BLaER1 treated with 17β-estradiol and CSF1 and Interleukin-3, amounts not matched to agents 10 nM and 100 nM (cell line): ENCODE results near the gene C2orf49.

Experiments used
- H3K27ac ChIP-seq, 11 experiments: shearing (Covaris generic); formaldehyde crosslinking; 2 replicates each; pipeline ENCODE4 v1.8.1; 2022
- H3K27me3 ChIP-seq, 11 experiments: shearing (Covaris generic); formaldehyde crosslinking; 2 replicates each; pipeline ENCODE4 v1.8.1; 2022
- H3K36me3 ChIP-seq, 11 experiments: shearing (Covaris generic); formaldehyde crosslinking; 2 replicates each; pipeline ENCODE4 v1.8.1; 2022
- H3K4me1 ChIP-seq, 10 experiments: shearing (Covaris generic); formaldehyde crosslinking; 2 replicates each; pipeline ENCODE4 v1.8.1; 2022
- H3K4me2 ChIP-seq, 11 experiments: shearing (Covaris generic); formaldehyde crosslinking; 2 replicates each; pipeline ENCODE4 v1.8.1; 2022
- H3K4me3 ChIP-seq, 10 experiments: shearing (Covaris generic); formaldehyde crosslinking; 2 replicates each; pipeline ENCODE4 v1.8.1; 2022
- H3K9ac ChIP-seq, 11 experiments: shearing (Covaris generic); formaldehyde crosslinking; 2 replicates each; pipeline ENCODE4 v1.8.1; 2022
- H3K9me3 ChIP-seq, 11 experiments: shearing (Covaris generic); formaldehyde crosslinking; replicated peaks in 1 of 11; 2 replicates each; pipeline ENCODE4 v1.8.1; 2022
- H4K20me1 ChIP-seq, 11 experiments: shearing (Covaris generic); formaldehyde crosslinking; 2 replicates each; pipeline ENCODE4 v1.8.1; 2022
- Cebpa-rat ChIP-seq, 11 experiments: shearing (Covaris generic); IDR thresholded peaks; 2 replicates each; pipeline ENCODE4 v1.8.1; 2022

The C2orf49 gene

GRCh38 chr2:105396254-105397024 lies 59.1 kb downstream of the C2orf49 start:
- H4K20me1 ChIP-seq: no peaks in the 10 kb centered on the region
- H3K9ac ChIP-seq: no peak overlapping the region
- H3K36me3 ChIP-seq: no peaks in the 10 kb centered on the region
- H3K27me3 ChIP-seq: peaks cover 0 to 8% (median 0%) of the 10 kb centered on the region in 11 experiments; a peak in 5 of 22 replicates
- no peak overlapping the region for H3K4me2 ChIP-seq
- no peaks in the 10 kb centered on the region for H3K4me1 ChIP-seq
- H3K27ac ChIP-seq: no peak overlapping the region
- no peak overlapping the region for H3K4me3 ChIP-seq
- TF ChIP-seq Cebpa-rat (IDR thresholded peaks at IDR 0.05): no peak
- peaks cover 0 to 13% (median 9%) of the 10 kb centered on the region in 11 experiments; a peak in 14 of 22 replicates for H3K9me3 ChIP-seq

GRCh38 chr2:105397025-105397722 lies 59.8 kb downstream of the C2orf49 start:
- H3K4me3 ChIP-seq: no peak overlapping the region
- no peaks in the 10 kb centered on the region for H3K36me3 ChIP-seq
- H3K9me3 ChIP-seq: peaks cover 0 to 13% (median 9%) of the 10 kb centered on the region in 11 experiments; a peak in 14 of 22 replicates
- H3K27ac ChIP-seq: no peak overlapping the region
- no peak overlapping the region for H3K9ac ChIP-seq
- no peaks in the 10 kb centered on the region for H3K4me1 ChIP-seq
- no peak overlapping the region for H3K4me2 ChIP-seq
- H4K20me1 ChIP-seq: no peaks in the 10 kb centered on the region
- peaks cover 0 to 8% (median 0%) of the 10 kb centered on the region in 11 experiments; a peak in 5 of 22 replicates for H3K27me3 ChIP-seq
- no peak for TF ChIP-seq Cebpa-rat (IDR thresholded peaks at IDR 0.05)

GRCh38 chr2:105397953-105398335 lies 60.6 kb downstream of the C2orf49 start:
- Histone ChIP-seq H3K4me1 (no peaks in the 10 kb centered on the region), H4K20me1 (no peaks in the 10 kb centered on the region), H3K4me2 (no peak overlapping the region), H3K27me3 (peaks cover 0 to 8% (median 0%) of the 10 kb centered on the region in 11 experiments; a peak in 5 of 22 replicates), H3K36me3 (no peaks in the 10 kb centered on the region), H3K27ac (no peak overlapping the region), H3K9ac (no peak overlapping the region), H3K9me3 (peaks cover 0 to 13% (median 9%) of the 10 kb centered on the region in 11 experiments; a peak in 14 of 22 replicates), H3K4me3 (no peak overlapping the region)
- no peak for TF ChIP-seq Cebpa-rat (IDR thresholded peaks at IDR 0.05)

- H3K9ac ChIP-seq: no peak within 1 kb of the TSS
- H3K4me2 ChIP-seq: no peak within 1 kb of the TSS
- no peaks in the 10 kb centered on the region for H4K20me1 ChIP-seq
- peaks cover 0 to 8% (median 0%) of the 10 kb centered on the region in 11 experiments; a peak in 5 of 22 replicates for H3K27me3 ChIP-seq
- peaks cover 0 to 13% (median 9%) of the 10 kb centered on the region in 11 experiments; a peak in 14 of 22 replicates for H3K9me3 ChIP-seq
- no peaks in the 10 kb centered on the region for H3K36me3 ChIP-seq
- TF ChIP-seq Cebpa-rat (IDR thresholded peaks at IDR 0.05): no peak
- no peak within 1 kb of the TSS for H3K4me3 ChIP-seq
- H3K4me1 ChIP-seq: no peaks in the 10 kb centered on the region
- H3K27ac ChIP-seq: no peak within 1 kb of the TSS
Measured at GRCh38 chr2:105398336-105399206, 61.2 kb downstream of the C2orf49 start, which contains the start of gene FHL2. FHL2 (minus strand) TSS chr2:105399051; CDS start chr2:105386516, 12,535 bp downstream.
